SK-MEL-5 (cell line): Measurements from ENCODE around the gene EIF2AK3. TPM values are rescaled to one million over a fixed set of nuclear protein-coding genes. Genes with fewer than 3 reads are reported as not detected.
A peak's percentile ranks its signal among the peaks of the same experiment; 100 is the strongest.
"Not testable (repeated sequence)": the region's sequence is repeated elsewhere in the genome, so short reads cannot be mapped to it uniquely, and the experiment has no call there.

Experiments used
- DNase-seq: peaks from one replicate; pipeline ENCODE4 v3.0.0-alpha.2; 2016; ENCODE audit warnings: low read depth, low spot score
- in situ Hi-C: cut with HindIII; loops from 2 replicates; pipeline ENCODE4 v1.10.0; 2016; ENCODE audit warnings: low sequenced_read_pairs, high pct_unique_total_duplicates, low pct_unique_long_range_greater_than_20kb
- polyA plus RNA-seq, 2 experiments: library from polyadenylated mRNA; depleted of rRNA; stranded (reverse); fragments of >200 nt; gene quantifications; 2 replicates each; pipeline ENCODE4 v1.2.3, GENCODE V29; 2015
- total RNA-seq: library from RNA; depleted of rRNA; stranded (reverse); fragments of >200 nt; shearing (Covaris generic); gene quantifications from 2 replicates; pipeline ENCODE4 v1.2.3, GENCODE V29; 2014; rRNA removed

Gene EIF2AK3
- total RNA-seq: 25.2 and 27.3 TPM in 2 replicates
- polyA plus RNA-seq (2015; cell fraction: cytosol; rRNA removed): 11.5 and 13.8 TPM in 2 replicates
- polyA plus RNA-seq (2015; cell fraction: nucleus; rRNA removed): 18.2 and 28.9 TPM in 2 replicates

DNA sequence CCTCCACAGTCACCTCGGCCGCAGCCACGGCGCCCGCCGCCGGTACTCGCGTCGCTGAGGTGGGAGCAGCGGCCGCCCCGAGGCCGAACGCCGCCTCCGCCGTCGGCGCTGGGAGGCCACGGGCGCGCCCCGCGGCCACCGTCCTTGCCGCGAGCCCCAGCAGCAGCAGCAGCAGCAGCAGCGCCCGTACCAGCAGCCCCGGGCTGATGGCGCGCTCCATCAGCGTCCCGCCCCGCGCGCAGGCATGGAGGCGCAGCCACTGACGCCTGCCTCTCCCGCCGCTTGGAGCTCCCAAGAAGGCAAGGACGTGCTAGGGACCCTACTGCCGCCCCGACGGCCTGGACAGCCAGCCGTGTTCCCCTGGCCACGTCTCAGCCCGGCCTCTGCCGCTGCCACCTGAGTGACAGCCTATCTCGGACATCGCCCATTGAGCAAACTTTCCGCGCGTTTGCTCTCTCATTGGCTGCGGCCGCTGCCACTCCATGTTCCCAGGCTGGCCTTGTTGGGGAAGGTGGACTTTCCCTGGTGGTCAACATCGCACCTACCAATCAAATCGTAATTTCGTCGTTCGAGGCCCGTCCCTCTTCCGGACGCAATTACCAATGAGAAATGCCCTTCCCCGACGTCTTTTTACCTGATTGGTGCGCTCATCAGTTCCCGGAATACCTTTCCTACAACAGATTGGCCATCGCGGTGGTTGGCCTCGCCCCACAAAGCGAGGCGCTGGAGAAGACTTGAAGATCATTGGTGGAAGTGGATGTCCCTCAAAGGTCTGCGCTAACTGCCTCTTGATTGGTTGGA, at the start of gene EIF2AK3:
Gene EIF2AK3 (minus strand): TSS at position 410 of the 801 bp plus-strand sequence. CDS start 190 bp downstream, at position 220.
- peak; percentile 100 for DNase-seq
- in situ Hi-C loops: no loop called here

- DNase-seq: no peak
- in situ Hi-C loops: no loop called here
Observed at GRCh38 chr2:88673363-88673762, 46.1 kb upstream of the EIF2AK3 start.

DNA sequence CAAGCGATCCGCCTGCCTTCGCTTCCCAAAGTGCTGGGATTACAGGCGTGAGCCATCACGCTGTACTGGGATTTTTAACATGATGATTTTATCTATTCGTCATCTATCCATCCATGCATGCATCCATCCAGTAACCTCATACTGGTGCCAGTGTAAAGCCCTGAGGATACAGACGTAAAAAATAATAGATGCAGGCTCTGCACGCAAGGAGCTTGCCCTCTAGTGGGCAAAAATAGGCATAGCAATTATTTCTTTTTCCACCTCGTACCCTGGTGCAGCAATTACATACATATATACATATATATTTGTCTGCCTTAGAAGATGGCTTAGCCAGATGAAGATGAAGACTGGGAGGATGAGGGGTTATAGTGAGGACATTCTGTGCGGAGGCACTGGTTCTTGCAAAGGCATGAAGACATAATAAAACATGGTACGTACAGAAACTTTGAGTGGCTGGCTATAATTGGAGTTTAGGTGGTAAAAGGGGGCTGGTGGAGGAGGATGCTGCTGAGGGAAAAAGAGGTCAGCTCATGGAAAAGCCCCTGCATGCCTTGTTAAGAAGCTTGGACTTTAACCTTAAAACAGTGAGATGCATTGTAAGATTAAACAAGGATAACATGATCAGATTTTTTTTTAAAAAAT, 44.6 kb upstream of the EIF2AK3 start:
- DNase-seq: peak; percentile 84
- in situ Hi-C loops: no loop called here

DNA sequence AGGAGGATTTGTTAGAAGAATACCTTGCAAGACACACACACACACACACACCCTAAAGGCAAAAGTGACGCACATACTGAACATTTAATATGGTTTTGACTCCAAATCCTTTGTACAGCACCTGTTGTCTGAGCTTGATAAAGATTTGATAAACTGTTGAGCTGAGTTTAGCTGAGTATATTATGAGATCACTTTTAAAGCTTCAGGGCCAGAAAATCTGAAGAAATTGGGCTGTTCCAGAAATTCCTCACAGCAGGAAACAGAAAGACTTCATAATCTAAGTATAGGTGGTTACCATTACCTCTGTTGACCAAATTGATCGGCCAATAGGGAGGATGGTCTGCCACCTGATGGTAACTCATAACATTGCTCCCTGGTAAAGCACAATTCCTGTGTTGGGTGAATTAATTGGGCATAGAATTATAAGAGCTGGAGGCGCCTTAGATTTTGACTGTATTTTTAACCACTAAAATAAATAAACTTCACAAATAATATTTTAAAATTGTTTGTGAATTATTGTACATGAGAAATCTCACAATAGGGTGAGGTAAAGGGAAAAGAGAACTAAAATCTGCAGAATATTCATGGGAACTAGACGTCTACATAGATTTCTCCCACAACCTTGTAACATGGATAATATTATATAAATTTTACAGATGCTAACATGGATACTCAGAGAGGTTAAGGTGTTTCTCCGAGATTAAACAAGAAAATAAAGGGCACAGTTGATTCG, 42.4 kb upstream of the EIF2AK3 start:
- in situ Hi-C loops: loop anchor here (10.0 kb wide), 1 partner anchor 75 kb away; no protein-coding TSS in a partner anchor
- DNase-seq: peak; percentile 76

DNA sequence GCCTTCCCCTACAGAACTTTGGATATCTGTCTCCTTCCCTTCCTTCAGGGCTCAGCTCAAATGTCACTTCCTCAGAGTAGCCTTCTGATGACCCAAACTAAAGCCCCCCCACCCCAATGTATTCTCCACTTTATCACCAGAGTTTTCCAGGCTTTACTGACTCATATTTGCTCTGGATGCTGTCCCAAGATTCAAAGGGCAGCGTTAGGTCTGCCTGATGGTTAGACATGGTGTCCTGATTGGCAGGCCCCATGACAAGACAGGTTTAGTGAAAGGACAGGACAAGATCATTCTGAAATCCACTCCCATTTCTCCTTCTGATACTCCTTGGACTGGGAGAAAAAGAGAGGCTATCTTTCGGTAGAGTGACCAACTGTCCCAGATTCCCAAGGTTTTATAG, 41.6 kb upstream of the EIF2AK3 start:
- in situ Hi-C loops: loop anchor here (10.0 kb wide), 1 partner anchor 74 kb away; no protein-coding TSS in a partner anchor
- DNase-seq: no peak

GRCh38 chr2:88667219-88667618, 40.0 kb upstream of the EIF2AK3 start:
- DNase-seq: no peak
- in situ Hi-C loops: loop anchor here (10.0 kb wide), 1 partner anchor 72 kb away; no protein-coding TSS in a partner anchor

DNA sequence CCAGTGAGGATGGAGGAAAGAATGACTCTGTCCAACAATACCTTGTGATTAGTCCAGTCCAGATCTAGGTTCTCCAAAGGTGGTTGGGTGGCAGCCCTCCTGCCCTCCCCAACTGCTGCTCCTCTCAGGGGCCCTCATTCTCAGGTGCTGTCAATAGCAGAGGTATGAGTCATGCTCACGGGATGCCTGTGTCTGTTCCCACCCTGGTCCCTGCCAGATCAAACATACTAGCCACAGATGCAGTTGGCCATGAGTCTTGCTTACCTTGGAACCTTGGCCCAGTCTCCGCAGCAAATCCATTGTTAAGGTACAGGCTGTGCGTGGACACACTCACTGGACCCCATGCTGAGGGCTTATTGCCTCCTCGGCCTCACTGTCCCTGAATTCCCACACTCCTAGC, 39.3 kb upstream of the EIF2AK3 start:
- in situ Hi-C loops: loop anchor here (10.0 kb wide), 1 partner anchor 72 kb away; no protein-coding TSS in a partner anchor
- no peak for DNase-seq

DNA sequence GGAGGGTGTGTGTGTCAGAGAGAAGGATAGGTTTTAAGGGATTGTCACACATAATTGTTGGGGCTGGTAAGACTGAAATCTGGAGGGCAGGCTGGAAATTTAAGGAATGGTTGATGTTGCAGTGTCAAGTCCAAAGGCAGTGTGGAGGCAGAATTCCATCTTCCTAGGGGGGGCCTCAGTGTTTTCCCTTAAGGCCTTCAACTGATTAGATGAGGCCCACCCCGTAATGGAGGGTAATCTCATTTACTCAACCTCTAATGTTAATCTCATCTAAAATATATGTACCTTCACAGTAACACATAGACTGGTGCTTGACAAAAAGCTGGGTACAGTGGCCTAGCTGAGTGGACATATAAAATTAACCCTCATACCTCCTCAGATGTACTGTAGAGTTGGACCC, 33.4 kb upstream of the EIF2AK3 start:
- DNase-seq: no peak
- in situ Hi-C loops: loop anchor here (10.0 kb wide), 1 partner anchor 66 kb away; no protein-coding TSS in a partner anchor

DNA sequence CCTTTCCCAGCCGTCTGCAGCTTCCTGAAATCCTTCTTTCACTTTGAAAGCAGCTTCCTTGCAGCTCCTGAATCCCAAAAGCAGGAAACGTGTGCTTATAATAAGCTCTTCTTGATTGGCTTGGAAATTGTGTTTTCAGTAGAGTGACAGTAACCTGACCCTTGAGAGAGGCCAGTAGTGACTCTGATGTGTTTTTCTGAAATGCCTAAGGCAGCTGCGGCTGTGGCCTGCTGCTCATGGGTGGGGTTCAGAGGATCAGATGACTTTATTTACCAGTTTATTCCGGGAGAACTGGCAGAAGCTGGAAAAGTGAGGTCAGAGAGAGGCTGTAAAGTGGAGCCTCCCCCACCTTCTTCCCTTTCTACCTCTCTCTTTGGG, 32.3 kb upstream of the EIF2AK3 start:
- in situ Hi-C loops: no loop called here
- peak; percentile 87 for DNase-seq

DNA sequence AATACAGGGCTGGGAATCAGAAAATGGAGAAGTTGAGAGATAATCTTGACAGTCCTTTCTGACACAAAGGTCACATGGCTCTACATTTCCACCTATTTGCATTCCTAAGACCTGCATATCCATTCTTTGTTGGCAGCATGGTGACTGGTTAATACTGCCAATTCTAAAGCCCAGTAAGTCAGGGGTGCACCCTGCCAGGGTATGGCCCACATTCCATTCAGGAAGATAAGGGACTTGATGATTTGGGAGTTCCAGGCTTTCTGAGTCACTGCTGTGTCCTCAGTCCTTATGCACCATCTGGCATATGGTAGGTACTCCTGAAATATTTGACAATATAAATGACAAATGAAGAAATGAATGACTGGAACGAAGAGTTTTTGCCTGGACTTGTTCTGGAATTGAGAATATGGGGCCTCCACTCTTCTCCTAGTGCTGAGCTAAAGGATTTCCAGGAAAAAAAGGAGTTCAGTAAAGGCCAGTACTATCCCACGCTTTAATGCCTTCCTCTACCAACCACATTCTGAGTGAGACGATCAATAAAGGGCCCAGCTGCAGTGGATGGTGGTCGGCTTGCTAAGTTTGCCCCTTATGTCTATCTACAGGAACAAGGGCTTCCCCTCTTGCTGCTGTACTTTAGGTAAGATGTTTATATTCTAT, 31.7 kb upstream of the EIF2AK3 start:
- in situ Hi-C loops: no loop called here

GRCh38 chr2:88658326-88658725, 31.1 kb upstream of the EIF2AK3 start:
- in situ Hi-C loops: no loop called here
- DNase-seq: no peak

More for the DNA sequence above, 31.7 kb upstream of the EIF2AK3 start:
- DNase-seq: peak; percentile 22

DNA sequence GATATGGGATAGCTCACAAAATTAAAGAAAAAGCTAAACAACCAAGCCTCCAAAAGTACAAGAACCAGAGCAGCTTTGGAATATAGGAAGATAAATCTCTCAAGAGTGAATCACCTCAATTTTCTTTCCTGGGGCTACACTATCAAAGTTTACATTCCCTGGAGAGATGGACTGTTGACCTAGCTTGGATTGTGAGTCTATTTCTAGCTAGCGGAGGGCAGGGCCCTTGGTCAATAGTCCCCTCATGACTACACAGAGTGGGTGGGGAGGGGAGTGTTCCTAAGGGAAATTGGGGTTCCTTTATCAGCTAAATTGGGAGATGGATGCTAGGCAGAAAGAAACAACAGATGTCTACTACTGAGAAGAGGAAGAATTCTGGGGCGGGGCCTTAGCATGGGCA, 29.9 kb upstream of the EIF2AK3 start:
- no peak for DNase-seq
- in situ Hi-C loops: no loop called here

- in situ Hi-C loops: no loop called here
Observed at GRCh38 chr2:88656690-88657089, 29.4 kb upstream of the EIF2AK3 start.

GRCh38 chr2:88654714-88655113, 27.4 kb upstream of the EIF2AK3 start:
- in situ Hi-C loops: no loop called here
- no peak for DNase-seq

More at GRCh38 chr2:88656690-88657089, 29.4 kb upstream of the EIF2AK3 start:
- DNase-seq: peak; percentile 28

- no peak for DNase-seq
- in situ Hi-C loops: no loop called here
Observed at GRCh38 chr2:88651646-88652045, 24.4 kb upstream of the EIF2AK3 start.

DNA sequence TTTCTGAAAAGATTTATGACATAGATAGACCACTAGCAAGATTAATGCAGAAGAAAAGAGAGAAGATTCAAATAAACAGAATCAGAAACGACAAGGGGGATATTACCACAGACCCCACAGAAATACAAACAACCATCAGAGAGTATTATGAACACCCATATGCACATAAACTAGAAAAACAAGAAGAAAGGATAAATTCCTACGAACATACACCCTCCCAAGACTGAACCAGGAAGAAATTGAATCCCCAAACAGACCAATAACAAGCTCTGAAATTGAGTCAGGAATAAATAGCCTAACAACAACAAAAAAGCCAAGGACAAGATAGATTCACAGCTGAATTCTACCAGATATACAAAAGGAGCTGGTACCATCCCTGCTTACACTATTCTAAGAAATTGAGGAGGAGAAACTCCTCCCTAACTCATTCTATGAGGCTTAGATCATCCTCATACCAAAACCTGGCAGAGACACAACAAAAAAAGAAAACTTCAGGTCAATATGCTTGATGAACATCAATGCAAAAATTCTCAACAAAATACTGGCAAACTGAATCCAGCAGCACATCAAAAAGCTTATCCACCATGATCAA, 18.1 kb upstream of the EIF2AK3 start:
- DNase-seq, in situ Hi-C loops: not testable (repeated sequence)

DNA sequence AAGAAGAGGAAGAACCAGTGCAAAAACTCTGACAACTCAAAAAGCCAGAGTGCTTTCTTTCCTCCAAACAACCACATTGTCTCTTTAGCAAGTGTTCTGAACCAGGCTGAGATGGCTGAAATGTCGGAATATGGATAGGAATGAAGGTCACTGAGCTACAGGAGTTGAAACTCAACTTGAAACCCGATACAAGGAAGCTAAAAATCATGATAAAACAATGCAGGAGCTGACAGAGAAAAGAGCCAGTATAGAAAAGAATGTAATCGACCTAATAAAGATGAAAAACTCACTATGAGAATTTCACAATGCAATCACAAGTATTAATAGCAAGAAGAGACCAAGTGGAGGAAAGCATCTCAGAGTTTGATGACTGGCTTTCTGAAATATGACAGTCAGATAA, 15.0 kb upstream of the EIF2AK3 start:
- in situ Hi-C loops: no loop called here
- DNase-seq: no peak
